Calu3 (cell line): ENCODE results near the gene RIOK2. TPM values are rescaled to one million over a fixed set of nuclear protein-coding genes. Genes with fewer than 3 reads are reported as not detected.

ENCODE experiments used
- BruUV-seq: library from RNA; stranded (reverse); fragments of 400-500 nt; replicated peaks from 2 replicates; lab custom pipeline; 2021; lab: Mats Ljungman, UMichigan
- CTCF ChIA-PET: fragments of 300-600 bp; sonication (Branson Sonifier 250); formaldehyde crosslinking; loops from one replicate; lab custom pipeline; 2022; ENCODE audit warnings: antibody characterized with exemption; lab: Charles Lee
- DNase-seq: peaks from one replicate; pipeline ENCODE4 v3.0.0; 2022
- H3K27ac Mint-ChIP-seq: one replicate; pipeline ENCODE4 v1.8.0; 2022; ENCODE audit warnings: mixed read lengths; ENCODE audit not compliant: unreplicated experiment
- H3K27me3 Mint-ChIP-seq: one replicate; pipeline ENCODE4 v1.8.0; 2022; ENCODE audit warnings: mixed read lengths; ENCODE audit not compliant: unreplicated experiment
- H3K36me3 Mint-ChIP-seq: one replicate; pipeline ENCODE4 v1.8.0; 2022; ENCODE audit warnings: mild to moderate bottlenecking, moderate library complexity, mixed read lengths; ENCODE audit not compliant: insufficient read depth, unreplicated experiment
- H3K4me1 Mint-ChIP-seq: one replicate; pipeline ENCODE4 v1.8.0; 2022; ENCODE audit warnings: mild to moderate bottlenecking, low read depth, mixed read lengths; ENCODE audit not compliant: unreplicated experiment
- H3K4me3 Mint-ChIP-seq: one replicate; pipeline ENCODE4 v1.8.0; 2022; ENCODE audit warnings: mild to moderate bottlenecking, low read depth, moderate library complexity, mixed read lengths; ENCODE audit not compliant: unreplicated experiment
- H3K9me3 Mint-ChIP-seq: one replicate; pipeline ENCODE4 v1.8.0; 2022; ENCODE audit warnings: low read depth, mixed read lengths; ENCODE audit not compliant: unreplicated experiment
- CTCF ChIP-seq: fragments of 200-600 bp; IDR thresholded peaks from one replicate; pipeline ENCODE4 v1.8.0; 2022; ENCODE audit warnings: antibody characterized with exemption; ENCODE audit not compliant: unreplicated experiment
- intact Hi-C: fragments of 100-400 bp; cut with micrococcal nuclease; formaldehyde crosslinking; loops from one replicate; pipeline ENCODE4 v1.10.0; 2022; ENCODE audit not compliant: unreplicated experiment
- total RNA-seq: library from RNA; stranded (reverse); gene quantifications from 2 replicates; pipeline ENCODE4 v1.2.3, GENCODE V29; 2022

Gene RIOK2
- total RNA-seq, 1 experiment from 2014 or later = 28.6 TPM

- no peak for TF ChIP-seq CTCF
- no peak for DNase-seq
- no TSS peak for BruUV-seq
- no peaks in the 10 kb centered on the region for H3K4me1 Mint-ChIP-seq
- intact Hi-C loops = no loop called here
- no peaks in the 10 kb centered on the region for H3K36me3 Mint-ChIP-seq
- peaks cover 39% of the 10 kb centered on the region for H3K27me3 Mint-ChIP-seq
- H3K9me3 Mint-ChIP-seq = no peaks in the 10 kb centered on the region
- no peak overlapping the region for H3K27ac Mint-ChIP-seq
- H3K4me3 Mint-ChIP-seq = no peak overlapping the region
- CTCF ChIA-PET = no interaction called here
These were observed 51.1 kb downstream of the RIOK2 start for GRCh38 chr5:97131921-97132320.

GRCh38 chr5:97131139-97131710 is 51.8 kb downstream of the RIOK2 start:
- no peak for TF ChIP-seq CTCF
- Mint-ChIP-seq H3K4me1 (no peaks in the 10 kb centered on the region), H3K9me3 (no peaks in the 10 kb centered on the region), H3K27me3 (peaks cover 39% of the 10 kb centered on the region), H3K27ac (no peak overlapping the region), H3K36me3 (no peaks in the 10 kb centered on the region), H3K4me3 (no peak overlapping the region)
- intact Hi-C loops = no loop called here
- CTCF ChIA-PET = no interaction called here
- BruUV-seq = no TSS peak
- DNase-seq = no peak

GRCh38 chr5:97127727-97128126 is 55.3 kb downstream of the RIOK2 start:
- Mint-ChIP-seq H3K9me3 (no peaks in the 10 kb centered on the region), H3K27ac (no peak overlapping the region), H3K27me3 (peaks cover 39% of the 10 kb centered on the region), H3K4me3 (no peak overlapping the region), H3K4me1 (no peaks in the 10 kb centered on the region), H3K36me3 (no peaks in the 10 kb centered on the region)
- no peak for TF ChIP-seq CTCF
- BruUV-seq = no TSS peak
- no peak for DNase-seq
- CTCF ChIA-PET = no interaction called here
- intact Hi-C loops = no loop called here

GRCh38 chr5:97125125-97125683 is 57.8 kb downstream of the RIOK2 start:
- Mint-ChIP-seq H3K27me3 (peaks cover 22% of the 10 kb centered on the region), H3K4me1 (no peaks in the 10 kb centered on the region), H3K27ac (no peak overlapping the region), H3K4me3 (no peak overlapping the region), H3K36me3 (no peaks in the 10 kb centered on the region), H3K9me3 (no peaks in the 10 kb centered on the region)
- DNase-seq = no peak
- intact Hi-C loops = no loop called here
- CTCF ChIA-PET = no interaction called here
- BruUV-seq = no TSS peak
- TF ChIP-seq CTCF = no peak
